Inferior parietal cortex (tissue), 1 donor: ENCODE measurements around the gene MYL12B.
"Not testable (repeated sequence)": the region's sequence is repeated elsewhere in the genome, so short reads cannot be mapped to it uniquely, and the experiment has no call there.

Experiments
- DNase-seq: peaks from one replicate; pipeline ENCODE4 v3.0.0-alpha.2; 2016; ENCODE audit errors: extremely low spot score

The MYL12B gene

GRCh38 chr18:3297025-3297984 is 35.4 kb downstream of the MYL12B start:
- peak; percentile 81 for DNase-seq

- no peak for DNase-seq
These were observed 42.9 kb downstream of the MYL12B start for GRCh38 chr18:3304832-3305231.

- no peak for DNase-seq
These were observed 43.4 kb downstream of the MYL12B start for GRCh38 chr18:3305354-3305762.

GRCh38 chr18:3305933-3306332 is 44.0 kb downstream of the MYL12B start:
- DNase-seq, result no peak

- DNase-seq, result no peak
These were observed 44.5 kb downstream of the MYL12B start for GRCh38 chr18:3306391-3306790.

- no peak for DNase-seq
These were observed 51.8 kb downstream of the MYL12B start for GRCh38 chr18:3313685-3314084.

GRCh38 chr18:3315344-3315743 is 53.4 kb downstream of the MYL12B start:
- not testable (repeated sequence) for DNase-seq

GRCh38 chr18:3319399-3319798 is 57.5 kb downstream of the MYL12B start:
- no peak for DNase-seq

- DNase-seq, result no peak
These were observed 58.0 kb downstream of the MYL12B start for GRCh38 chr18:3319894-3320454.

- DNase-seq, result no peak
These were observed 59.3 kb downstream of the MYL12B start for GRCh38 chr18:3321133-3321812.

- no peak for DNase-seq
These were observed 62.0 kb downstream of the MYL12B start for GRCh38 chr18:3323900-3324299.
